ENCODE results near the gene GNA12. TPM values are rescaled to one million over a fixed set of nuclear protein-coding genes. Genes with fewer than 3 reads are reported as not detected.

The GNA12 gene
- total RNA-seq, 2 donors from 2014 or later = 12.2 to 17.5 TPM

- no peak for DNase-seq
- no peaks in the 10 kb centered on the region for H3K9me3 ChIP-seq
- TF ChIP-seq, protein P1, sequence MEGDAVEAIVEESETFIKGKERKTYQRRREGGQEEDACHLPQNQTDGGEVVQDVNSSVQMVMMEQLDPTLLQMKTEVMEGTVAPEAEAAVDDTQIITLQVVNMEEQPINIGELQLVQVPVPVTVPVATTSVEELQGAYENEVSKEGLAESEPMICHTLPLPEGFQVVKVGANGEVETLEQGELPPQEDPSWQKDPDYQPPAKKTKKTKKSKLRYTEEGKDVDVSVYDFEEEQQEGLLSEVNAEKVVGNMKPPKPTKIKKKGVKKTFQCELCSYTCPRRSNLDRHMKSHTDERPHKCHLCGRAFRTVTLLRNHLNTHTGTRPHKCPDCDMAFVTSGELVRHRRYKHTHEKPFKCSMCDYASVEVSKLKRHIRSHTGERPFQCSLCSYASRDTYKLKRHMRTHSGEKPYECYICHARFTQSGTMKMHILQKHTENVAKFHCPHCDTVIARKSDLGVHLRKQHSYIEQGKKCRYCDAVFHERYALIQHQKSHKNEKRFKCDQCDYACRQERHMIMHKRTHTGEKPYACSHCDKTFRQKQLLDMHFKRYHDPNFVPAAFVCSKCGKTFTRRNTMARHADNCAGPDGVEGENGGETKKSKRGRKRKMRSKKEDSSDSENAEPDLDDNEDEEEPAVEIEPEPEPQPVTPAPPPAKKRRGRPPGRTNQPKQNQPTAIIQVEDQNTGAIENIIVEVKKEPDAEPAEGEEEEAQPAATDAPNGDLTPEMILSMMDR (IDR thresholded peaks at IDR 0.05) = no peak
- no peak for TF ChIP-seq POLR2A (IDR thresholded peaks at IDR 0.05)
- no peaks in the 10 kb centered on the region for H3K27me3 ChIP-seq
- H3K27ac ChIP-seq = no peak overlapping the region
- intact Hi-C loops (cut with DNase I) = no loop called here
- ATAC-seq = no peak
- no peaks in the 10 kb centered on the region for H3K36me3 ChIP-seq (replicated peaks in 1 of 2; ENCODE audit: insufficient read depth in 1 of 2, low read depth in 2 of 2)
- WGBS, 2 donors = 78 to 84% methylated on average over 17 to 22 of the region's 22 CpGs
- no peak overlapping the region for H3K4me3 ChIP-seq
- H3K4me1 ChIP-seq = peaks cover 11% of the 10 kb centered on the region
Measured at GRCh38 chr7:2715341-2716231, 128.5 kb downstream of the GNA12 start.

DNA sequence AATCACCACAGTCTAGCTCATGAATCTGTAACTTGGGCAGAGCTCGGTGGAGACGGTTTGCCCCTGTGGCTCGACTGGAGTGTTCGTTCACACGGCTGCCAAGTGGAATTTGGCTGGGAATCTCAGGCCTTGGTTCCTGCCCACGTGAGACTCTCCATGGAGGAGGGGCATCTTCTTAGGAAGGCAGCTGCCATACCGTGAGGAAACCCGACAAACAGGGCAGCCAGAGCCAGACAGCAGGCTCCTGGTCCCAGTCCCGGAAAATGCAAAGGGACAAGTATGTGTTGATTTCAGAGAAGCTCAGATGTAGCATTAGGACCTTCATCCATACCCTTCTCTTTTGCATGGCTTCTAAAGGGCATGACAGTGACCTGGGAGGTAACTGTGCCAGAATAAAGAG, 129.5 kb downstream of the GNA12 start:
- 98% methylated on average over 9 of the region's 9 CpGs; no CpG with 5 or more reads in 1 of the 2 donors for WGBS, 2 donors
- intact Hi-C loops (cut with DNase I) = no loop called here
- H3K4me1 ChIP-seq = peaks cover 19% of the 10 kb centered on the region
- no peak for DNase-seq
- no peak overlapping the region for H3K4me3 ChIP-seq
- TF ChIP-seq, protein P1 (IDR thresholded peaks at IDR 0.05) = no peak
- no peak for TF ChIP-seq POLR2A (IDR thresholded peaks at IDR 0.05)
- H3K36me3 ChIP-seq (replicated peaks in 1 of 2; ENCODE audit: insufficient read depth in 1 of 2, low read depth in 2 of 2) = no peaks in the 10 kb centered on the region
- no peaks in the 10 kb centered on the region for H3K27me3 ChIP-seq
- ATAC-seq = no peak
- H3K27ac ChIP-seq = no peak overlapping the region
- H3K9me3 ChIP-seq = no peaks in the 10 kb centered on the region

- Histone ChIP-seq H3K4me3 (no peak overlapping the region), H3K4me1 (peaks cover 20% of the 10 kb centered on the region), H3K36me3 (replicated peaks in 1 of 2; ENCODE audit: insufficient read depth in 1 of 2, low read depth in 2 of 2) (no peaks in the 10 kb centered on the region), H3K27me3 (no peaks in the 10 kb centered on the region), H3K27ac (no peak overlapping the region), H3K9me3 (no peaks in the 10 kb centered on the region)
- TF ChIP-seq, protein P1 (IDR thresholded peaks at IDR 0.05) = no peak
- TF ChIP-seq POLR2A (IDR thresholded peaks at IDR 0.05) = no peak
- intact Hi-C loops (cut with DNase I) = no loop called here
- no peak for DNase-seq
- no peak for ATAC-seq
- WGBS, 2 donors = 85 to 95% methylated on average over 12 of the region's 12 CpGs
Measured at GRCh38 chr7:2713978-2714377, 130.1 kb downstream of the GNA12 start.

DNA sequence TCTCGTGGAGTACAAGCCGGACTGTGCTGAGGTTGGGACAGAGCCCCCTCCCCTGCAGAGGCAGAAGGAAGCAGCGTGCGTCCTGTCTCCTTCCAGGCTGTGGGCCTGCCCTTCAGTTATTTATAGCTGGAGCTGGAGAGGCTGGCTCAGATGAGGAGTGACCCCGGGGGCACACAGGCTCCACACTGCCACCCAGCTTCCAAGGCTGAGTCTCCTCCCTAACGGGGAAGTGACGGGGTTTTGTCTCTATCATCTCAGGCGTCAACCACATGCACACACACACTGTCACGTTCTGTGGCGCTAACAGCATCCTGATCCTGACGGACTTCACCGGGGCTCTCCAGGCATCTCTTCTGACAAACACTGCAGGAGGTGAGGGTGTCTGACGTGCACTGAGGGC, 130.7 kb downstream of the GNA12 start:
- 77 to 80% methylated on average over 8 to 13 of the region's 13 CpGs for WGBS, 2 donors

More for the DNA sequence above, 130.7 kb downstream of the GNA12 start:
- no peaks in the 10 kb centered on the region for H3K27me3 ChIP-seq
- no peak overlapping the region for H3K27ac ChIP-seq
- DNase-seq (no peak), ATAC-seq (no peak)
- H3K9me3 ChIP-seq = no peaks in the 10 kb centered on the region
- H3K36me3 ChIP-seq (replicated peaks in 1 of 2; ENCODE audit: insufficient read depth in 1 of 2, low read depth in 2 of 2) = no peaks in the 10 kb centered on the region
- H3K4me1 ChIP-seq = peaks cover 20% of the 10 kb centered on the region
- intact Hi-C loops (cut with DNase I) = no loop called here
- TF ChIP-seq, protein P1 (IDR thresholded peaks at IDR 0.05) = no peak
- TF ChIP-seq POLR2A (IDR thresholded peaks at IDR 0.05) = no peak
- no peak overlapping the region for H3K4me3 ChIP-seq
